ENCODE measurements around the gene GPSM3. TPM values are rescaled to one million over a fixed set of nuclear protein-coding genes. Genes with fewer than 3 reads are reported as not detected.
"Not testable (repeated sequence)": the region's sequence is repeated elsewhere in the genome, so short reads cannot be mapped to it uniquely, and the experiment has no call there.

Gene GPSM3
- polyA plus RNA-seq, 1 experiment: 13.3 TPM

DNA sequence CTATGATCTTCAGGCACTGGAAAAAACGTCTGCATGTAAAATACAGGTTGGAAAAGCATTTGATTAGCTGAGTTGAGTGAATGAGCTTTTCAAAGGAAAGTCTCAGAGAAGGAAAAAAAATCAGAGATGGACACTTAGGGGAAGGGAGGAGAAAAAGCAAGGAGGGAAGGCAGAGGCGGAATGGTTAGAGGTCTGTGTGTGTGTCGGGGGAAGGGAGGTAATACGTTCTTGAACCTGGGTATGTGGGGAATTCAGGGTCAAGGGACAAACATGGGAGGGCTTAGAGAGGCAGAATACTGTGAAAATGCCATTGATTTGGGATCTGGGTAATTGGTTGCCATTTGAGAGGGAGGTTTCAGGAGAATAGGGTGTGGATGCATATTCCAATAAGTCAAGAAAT lies 45.8 kb downstream of the GPSM3 start:
- ChIA-PET CTCF (interaction anchor here (1.5 kb wide), 1 partner anchor 28 kb away, joined by 5 read pairs; no protein-coding TSS in a partner anchor), POLR2A (no interaction called here)
- Histone ChIP-seq H3K4me3 (ENCODE audit: low read depth, low read length) (no peak overlapping the region), H3K27me3 (ENCODE audit: control insufficient read depth, insufficient read depth, low read length) (no peaks in the 10 kb centered on the region), H3K36me3 (ENCODE audit: control insufficient read depth, insufficient read depth, low read length) (peaks cover 6% of the 10 kb centered on the region)
- DNase-seq (ENCODE audit: low read depth): no peak
- no peak for TF ChIP-seq CTCF (IDR thresholded peaks at IDR 0.05; ENCODE audit: insufficient read depth, low read depth, low read length)

DNA sequence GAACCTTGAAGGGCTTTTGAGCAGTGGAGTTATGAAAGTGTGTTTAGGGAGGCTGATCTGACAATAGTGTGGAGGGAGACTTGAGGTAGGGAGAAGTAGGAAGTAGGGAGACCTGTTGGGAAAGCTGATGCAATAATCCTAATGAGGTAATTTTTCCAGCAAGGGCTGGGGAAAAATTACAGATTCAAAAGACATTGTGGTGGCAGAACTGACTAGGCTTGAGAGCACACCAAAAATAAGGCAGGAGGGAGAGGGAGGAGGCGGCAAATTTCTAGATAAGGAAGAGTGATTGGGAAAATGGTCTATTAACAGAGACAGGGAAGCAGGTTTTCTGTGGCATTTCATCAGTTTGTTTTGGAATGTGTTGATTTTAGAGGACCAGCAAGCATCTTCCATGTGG lies 46.2 kb downstream of the GPSM3 start:
- Histone ChIP-seq H3K4me3 (ENCODE audit: low read depth, low read length) (no peak overlapping the region), H3K27me3 (ENCODE audit: control insufficient read depth, insufficient read depth, low read length) (no peaks in the 10 kb centered on the region), H3K36me3 (ENCODE audit: control insufficient read depth, insufficient read depth, low read length) (peaks cover 6% of the 10 kb centered on the region)
- no peak for TF ChIP-seq CTCF (IDR thresholded peaks at IDR 0.05; ENCODE audit: insufficient read depth, low read depth, low read length)
- CTCF ChIA-PET: interaction anchor here (0.8 to 1.5 kb wide), 3 partner anchors 18 to 32 kb away, joined by 3 to 5 read pairs (median 3); partner anchors contain the start of gene ATF6B
- POLR2A ChIA-PET: interaction anchor here (0.6 kb wide), 1 partner anchor 709 kb away, joined by 4 read pairs; no protein-coding TSS in a partner anchor
- no peak for DNase-seq (ENCODE audit: low read depth)

DNA sequence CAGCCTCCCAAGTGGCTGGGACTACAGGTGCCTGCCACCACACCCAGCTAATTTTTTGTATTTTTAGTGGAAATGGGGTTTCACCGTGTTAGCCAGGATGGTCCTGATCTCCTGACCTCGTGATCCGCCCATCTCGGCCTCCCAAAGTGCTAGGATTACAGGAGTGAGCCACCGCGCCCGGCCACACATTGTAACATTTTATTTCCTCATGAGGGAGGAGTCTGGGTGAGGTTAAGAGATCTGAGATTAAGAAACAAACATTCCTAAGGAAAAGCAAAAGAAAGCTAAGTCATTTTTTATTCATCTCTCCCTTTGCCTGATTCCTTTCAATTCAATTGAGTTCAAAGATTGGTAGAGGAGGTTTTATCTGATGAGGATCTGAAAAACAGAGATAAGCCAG lies 48.2 kb downstream of the GPSM3 start:
- ChIA-PET CTCF (interaction anchor here (1.0 to 1.4 kb wide), 2 partner anchors 16 to 25 kb away, joined by 3 to 7 read pairs; partner anchors contain the start of gene ATF6B), POLR2A (interaction anchor here (0.9 kb wide), 1 partner anchor 167 kb away, joined by 8 read pairs; no protein-coding TSS in a partner anchor)
- DNase-seq (ENCODE audit: low read depth); H3K36me3 ChIP-seq (ENCODE audit: control insufficient read depth, insufficient read depth, low read length); H3K27me3 ChIP-seq (ENCODE audit: control insufficient read depth, insufficient read depth, low read length); H3K4me3 ChIP-seq (ENCODE audit: low read depth, low read length): not testable (repeated sequence)

Small RNAs within 50 kb of the gene (small RNA-seq; reads per million reads assigned to genes)
- gene AL662884.1 (ENCODE audit: insufficient read length, low read depth, low replicate concordance) (not detected), gene MIR6833 (ENCODE audit: insufficient read length, low read depth, low replicate concordance) (not detected)

Other genes with a start within 250 kb of the GPSM3 start
- gene CFB, start 246.5 kb downstream of the GPSM3 start, polyA plus RNA-seq (2011; rRNA removed): 6.7 and 7.6 TPM in 2 replicates
- gene NELFE, start 233.7 kb downstream of the GPSM3 start, polyA plus RNA-seq (2011; rRNA removed): 69.6 and 70.5 TPM in 2 replicates
- gene SKIC2, start 233.5 kb downstream of the GPSM3 start, polyA plus RNA-seq (2011; rRNA removed): 17.7 and 37.3 TPM in 2 replicates
- 18.2 and 28.1 TPM in 2 replicates for gene DXO, start 220.5 kb downstream of the GPSM3 start, polyA plus RNA-seq (2011; rRNA removed)
- gene C4A, start 210.6 kb downstream of the GPSM3 start, polyA plus RNA-seq (2011; rRNA removed): 5.9 and 9.7 TPM in 2 replicates
- gene C4B, start 177.8 kb downstream of the GPSM3 start, polyA plus RNA-seq (2011; rRNA removed): 9.2 and 14.4 TPM in 2 replicates
- 0.11 and 0.29 TPM in 2 replicates for gene CYP21A2, start 154.2 kb downstream of the GPSM3 start, polyA plus RNA-seq (2011; rRNA removed)
- 0.58 and 0.60 TPM in 2 replicates for gene TNXB, start 83.3 kb downstream of the GPSM3 start, polyA plus RNA-seq (2011; rRNA removed)
- gene ATF6B, start 64.4 kb downstream of the GPSM3 start, polyA plus RNA-seq (2011; rRNA removed): 46.5 and 69.2 TPM in 2 replicates
- 5.3 and 5.6 TPM in 2 replicates for gene FKBPL, start 62.4 kb downstream of the GPSM3 start, polyA plus RNA-seq (2011; rRNA removed)
- 0.77 and 0.78 TPM in 2 replicates for gene PRRT1, start 40.7 kb downstream of the GPSM3 start, polyA plus RNA-seq (2011; rRNA removed)
- gene PPT2, start 38.5 kb downstream of the GPSM3 start, polyA plus RNA-seq (2011; rRNA removed): 24.2 and 31.9 TPM in 2 replicates
- gene EGFL8, start 28.0 kb downstream of the GPSM3 start, polyA plus RNA-seq (2011; rRNA removed): 3.7 and 4.0 TPM in 2 replicates
- 117 and 158 TPM in 2 replicates for gene AGPAT1, start 16.6 kb downstream of the GPSM3 start, polyA plus RNA-seq (2011; rRNA removed)
- 40.2 and 44.4 TPM in 2 replicates for gene RNF5, start 14.2 kb downstream of the GPSM3 start, polyA plus RNA-seq (2011; rRNA removed)
- gene AGER, start 8.4 kb downstream of the GPSM3 start, polyA plus RNA-seq (2011; rRNA removed): 2.4 and 2.6 TPM in 2 replicates
- 59.5 and 73.5 TPM in 2 replicates for gene PBX2, start 2.4 kb downstream of the GPSM3 start, polyA plus RNA-seq (2011; rRNA removed)
- 0.40 and 0.42 TPM in 2 replicates for gene NOTCH4, start 31.4 kb upstream of the GPSM3 start, polyA plus RNA-seq (2011; rRNA removed)
- not detected in 2 replicates for gene TSBP1, start 179.3 kb upstream of the GPSM3 start, polyA plus RNA-seq (2011; rRNA removed)
- gene BTNL2, start 214.5 kb upstream of the GPSM3 start, polyA plus RNA-seq (2011; rRNA removed): not detected in 2 replicates
- gene HLA-DRA, start 247.2 kb upstream of the GPSM3 start, polyA plus RNA-seq (2011; rRNA removed): not detected in 2 replicates

Measured in BJ (cell line).